DND-41 (cell line): Measurements from ENCODE around the gene NTSR1.

Source experiments
- CTCF ChIP-seq: IDR thresholded peaks from 2 replicates; pipeline ENCODE4 v1.5.1; 2012; ENCODE audit warnings: borderline replicate concordance, low read length, moderate library complexity, mild to moderate bottlenecking; ENCODE audit not compliant: poor library complexity, severe bottlenecking; ENCODE audit errors: extremely low read depth
- EZH2 ChIP-seq: IDR thresholded peaks from 3 replicates; pipeline ENCODE4 v1.6.1; 2012; ENCODE audit warnings: borderline replicate concordance, low read depth, mild to moderate bottlenecking, moderate library complexity, low read length, inconsistent platforms; ENCODE audit not compliant: severe bottlenecking

GRCh38 chr20:62670156-62670555 is 38.5 kb upstream of the NTSR1 start:
- TF ChIP-seq CTCF (no peak), EZH2 (no peak)
